ENCODE data around the gene GPR63. TPM values are rescaled to one million over a fixed set of nuclear protein-coding genes. Genes with fewer than 3 reads are reported as not detected.

The GPR63 gene
- total and polyA plus RNA-seq, 4 donors = 2.6 to 6.0 (median 3.8) TPM

- H3K27me3 ChIP-seq (ENCODE audit: control insufficient read depth, insufficient read depth, low read length) = no peaks in the 10 kb centered on the region
- H3K27ac ChIP-seq (ENCODE audit: low read depth, low read length) = no peak overlapping the region
- DNase-seq (ENCODE audit: low read depth in 4 of 6, low spot score in 6 of 6) = no peak
- peaks cover 4% of the 10 kb centered on the region for H3K4me1 ChIP-seq (ENCODE audit: control insufficient read depth, insufficient read depth, low read length)
- H3K36me3 ChIP-seq (ENCODE audit: control insufficient read depth, insufficient read depth, low read length) = no peaks in the 10 kb centered on the region
- 100% methylated on average over 1 of the region's 2 CpGs for WGBS (ENCODE audit: insufficient coverage)
- no peak overlapping the region for H3K4me3 ChIP-seq (ENCODE audit: low read depth, low read length)
- H3K9me3 ChIP-seq (ENCODE audit: control insufficient read depth, insufficient read depth, low read length) = no peaks in the 10 kb centered on the region
Observed at GRCh38 chr6:96832780-96833179, 4.5 kb downstream of the GPR63 start.

GRCh38 chr6:96826865-96827264, 10.4 kb downstream of the GPR63 start:
- Histone ChIP-seq H3K9me3 (ENCODE audit: control insufficient read depth, insufficient read depth, low read length) (no peaks in the 10 kb centered on the region), H3K27me3 (ENCODE audit: control insufficient read depth, insufficient read depth, low read length) (no peaks in the 10 kb centered on the region), H3K36me3 (ENCODE audit: control insufficient read depth, insufficient read depth, low read length) (no peaks in the 10 kb centered on the region), H3K4me1 (ENCODE audit: control insufficient read depth, insufficient read depth, low read length) (no peaks in the 10 kb centered on the region), H3K27ac (ENCODE audit: low read depth, low read length) (no peak overlapping the region), H3K4me3 (ENCODE audit: low read depth, low read length) (no peak overlapping the region)
- WGBS (ENCODE audit: insufficient coverage) = 100% methylated on average over 1 of the region's 1 CpG
- no peak for DNase-seq (ENCODE audit: low read depth in 4 of 6, low spot score in 6 of 6)

GRCh38 chr6:96823743-96824142, 13.5 kb downstream of the GPR63 start:
- H3K27me3 ChIP-seq (ENCODE audit: control insufficient read depth, insufficient read depth, low read length) = no peaks in the 10 kb centered on the region
- no CpG with 5 or more reads among the region's 2 CpGs for WGBS (ENCODE audit: insufficient coverage)
- H3K4me1 ChIP-seq (ENCODE audit: control insufficient read depth, insufficient read depth, low read length) = no peaks in the 10 kb centered on the region
- H3K36me3 ChIP-seq (ENCODE audit: control insufficient read depth, insufficient read depth, low read length) = no peaks in the 10 kb centered on the region
- no peak overlapping the region for H3K27ac ChIP-seq (ENCODE audit: low read depth, low read length)
- H3K4me3 ChIP-seq (ENCODE audit: low read depth, low read length) = no peak overlapping the region
- no peak for DNase-seq (ENCODE audit: low read depth in 4 of 6, low spot score in 6 of 6)
- H3K9me3 ChIP-seq (ENCODE audit: control insufficient read depth, insufficient read depth, low read length) = no peaks in the 10 kb centered on the region

GRCh38 chr6:96821034-96821433, 16.2 kb downstream of the GPR63 start:
- 94% methylated on average over 3 of the region's 4 CpGs for WGBS (ENCODE audit: insufficient coverage)
- H3K27ac ChIP-seq (ENCODE audit: low read depth, low read length) = no peak overlapping the region
- H3K4me1 ChIP-seq (ENCODE audit: control insufficient read depth, insufficient read depth, low read length) = peaks cover 3% of the 10 kb centered on the region
- no peak overlapping the region for H3K4me3 ChIP-seq (ENCODE audit: low read depth, low read length)
- H3K9me3 ChIP-seq (ENCODE audit: control insufficient read depth, insufficient read depth, low read length) = no peaks in the 10 kb centered on the region
- H3K36me3 ChIP-seq (ENCODE audit: control insufficient read depth, insufficient read depth, low read length) = no peaks in the 10 kb centered on the region
- H3K27me3 ChIP-seq (ENCODE audit: control insufficient read depth, insufficient read depth, low read length) = no peaks in the 10 kb centered on the region
- no peak for DNase-seq (ENCODE audit: low read depth in 4 of 6, low spot score in 6 of 6)

GRCh38 chr6:96816301-96816817, 20.9 kb downstream of the GPR63 start:
- H3K36me3 ChIP-seq (ENCODE audit: control insufficient read depth, insufficient read depth, low read length) = no peaks in the 10 kb centered on the region
- no peaks in the 10 kb centered on the region for H3K27me3 ChIP-seq (ENCODE audit: control insufficient read depth, insufficient read depth, low read length)
- 21% methylated on average over 3 of the region's 5 CpGs for WGBS (ENCODE audit: insufficient coverage)
- no peaks in the 10 kb centered on the region for H3K9me3 ChIP-seq (ENCODE audit: control insufficient read depth, insufficient read depth, low read length)
- H3K4me3 ChIP-seq (ENCODE audit: low read depth, low read length) = peak overlapping the region; percentile 7
- H3K4me1 ChIP-seq (ENCODE audit: control insufficient read depth, insufficient read depth, low read length) = peaks cover 3% of the 10 kb centered on the region
- H3K27ac ChIP-seq (ENCODE audit: low read depth, low read length) = peak overlapping the region; percentile 74
- DNase-seq (ENCODE audit: low read depth in 4 of 6, low spot score in 6 of 6) = peak in 3 of 6 donors; percentile 23 to 58 (median 47)

GRCh38 chr6:96814625-96815024, 22.7 kb downstream of the GPR63 start:
- H3K27me3 ChIP-seq (ENCODE audit: control insufficient read depth, insufficient read depth, low read length) = no peaks in the 10 kb centered on the region
- H3K27ac ChIP-seq (ENCODE audit: low read depth, low read length) = no peak overlapping the region
- no peak overlapping the region for H3K4me3 ChIP-seq (ENCODE audit: low read depth, low read length)
- WGBS (ENCODE audit: insufficient coverage) = no CpG with 5 or more reads among the region's 1 CpG
- no peaks in the 10 kb centered on the region for H3K36me3 ChIP-seq (ENCODE audit: control insufficient read depth, insufficient read depth, low read length)
- DNase-seq (ENCODE audit: low read depth in 4 of 6, low spot score in 6 of 6) = no peak
- no peaks in the 10 kb centered on the region for H3K9me3 ChIP-seq (ENCODE audit: control insufficient read depth, insufficient read depth, low read length)
- H3K4me1 ChIP-seq (ENCODE audit: control insufficient read depth, insufficient read depth, low read length) = peaks cover 3% of the 10 kb centered on the region

GRCh38 chr6:96812077-96812703, 25.1 kb downstream of the GPR63 start:
- Histone ChIP-seq H3K9me3 (ENCODE audit: control insufficient read depth, insufficient read depth, low read length) (no peaks in the 10 kb centered on the region), H3K36me3 (ENCODE audit: control insufficient read depth, insufficient read depth, low read length) (no peaks in the 10 kb centered on the region), H3K4me1 (ENCODE audit: control insufficient read depth, insufficient read depth, low read length) (peaks cover 3% of the 10 kb centered on the region), H3K27me3 (ENCODE audit: control insufficient read depth, insufficient read depth, low read length) (no peaks in the 10 kb centered on the region), H3K4me3 (ENCODE audit: low read depth, low read length) (no peak overlapping the region), H3K27ac (ENCODE audit: low read depth, low read length) (no peak overlapping the region)
- no peak for DNase-seq (ENCODE audit: low read depth in 4 of 6, low spot score in 6 of 6)
- no CpG with 5 or more reads among the region's 1 CpG for WGBS (ENCODE audit: insufficient coverage)

- Histone ChIP-seq H3K4me1 (ENCODE audit: control insufficient read depth, insufficient read depth, low read length) (peaks cover 3% of the 10 kb centered on the region), H3K9me3 (ENCODE audit: control insufficient read depth, insufficient read depth, low read length) (no peaks in the 10 kb centered on the region), H3K4me3 (ENCODE audit: low read depth, low read length) (no peak overlapping the region), H3K36me3 (ENCODE audit: control insufficient read depth, insufficient read depth, low read length) (no peaks in the 10 kb centered on the region), H3K27me3 (ENCODE audit: control insufficient read depth, insufficient read depth, low read length) (no peaks in the 10 kb centered on the region), H3K27ac (ENCODE audit: low read depth, low read length) (no peak overlapping the region)
- WGBS (ENCODE audit: insufficient coverage) = no CpG with 5 or more reads among the region's 2 CpGs
- no peak for DNase-seq (ENCODE audit: low read depth in 4 of 6, low spot score in 6 of 6)
Observed at GRCh38 chr6:96811670-96812069, 25.6 kb downstream of the GPR63 start.

GRCh38 chr6:96811136-96811535, 26.1 kb downstream of the GPR63 start:
- 71% methylated on average over 1 of the region's 5 CpGs for WGBS (ENCODE audit: insufficient coverage)
- no peaks in the 10 kb centered on the region for H3K36me3 ChIP-seq (ENCODE audit: control insufficient read depth, insufficient read depth, low read length)
- no peak for DNase-seq (ENCODE audit: low read depth in 4 of 6, low spot score in 6 of 6)

GRCh38 chr6:96809119-96809518, 28.2 kb downstream of the GPR63 start:
- Histone ChIP-seq H3K27ac (ENCODE audit: low read depth, low read length) (no peak overlapping the region), H3K36me3 (ENCODE audit: control insufficient read depth, insufficient read depth, low read length) (no peaks in the 10 kb centered on the region), H3K4me3 (ENCODE audit: low read depth, low read length) (no peak overlapping the region), H3K27me3 (ENCODE audit: control insufficient read depth, insufficient read depth, low read length) (no peaks in the 10 kb centered on the region), H3K4me1 (ENCODE audit: control insufficient read depth, insufficient read depth, low read length) (no peaks in the 10 kb centered on the region), H3K9me3 (ENCODE audit: control insufficient read depth, insufficient read depth, low read length) (no peaks in the 10 kb centered on the region)
- DNase-seq (ENCODE audit: low read depth in 4 of 6, low spot score in 6 of 6) = no peak

More at GRCh38 chr6:96811136-96811535, 26.1 kb downstream of the GPR63 start:
- no peak overlapping the region for H3K4me3 ChIP-seq (ENCODE audit: low read depth, low read length)
- no peak overlapping the region for H3K27ac ChIP-seq (ENCODE audit: low read depth, low read length)
- no peaks in the 10 kb centered on the region for H3K27me3 ChIP-seq (ENCODE audit: control insufficient read depth, insufficient read depth, low read length)
- no peaks in the 10 kb centered on the region for H3K4me1 ChIP-seq (ENCODE audit: control insufficient read depth, insufficient read depth, low read length)
- no peaks in the 10 kb centered on the region for H3K9me3 ChIP-seq (ENCODE audit: control insufficient read depth, insufficient read depth, low read length)
